ENCODE measurements around the gene ANKRD65.
A peak's percentile ranks its signal among the peaks of the same experiment; 100 is the strongest.
"Not testable (repeated sequence)": the region's sequence is repeated elsewhere in the genome, so short reads cannot be mapped to it uniquely, and the experiment has no call there.

ANKRD65 gene

DNA sequence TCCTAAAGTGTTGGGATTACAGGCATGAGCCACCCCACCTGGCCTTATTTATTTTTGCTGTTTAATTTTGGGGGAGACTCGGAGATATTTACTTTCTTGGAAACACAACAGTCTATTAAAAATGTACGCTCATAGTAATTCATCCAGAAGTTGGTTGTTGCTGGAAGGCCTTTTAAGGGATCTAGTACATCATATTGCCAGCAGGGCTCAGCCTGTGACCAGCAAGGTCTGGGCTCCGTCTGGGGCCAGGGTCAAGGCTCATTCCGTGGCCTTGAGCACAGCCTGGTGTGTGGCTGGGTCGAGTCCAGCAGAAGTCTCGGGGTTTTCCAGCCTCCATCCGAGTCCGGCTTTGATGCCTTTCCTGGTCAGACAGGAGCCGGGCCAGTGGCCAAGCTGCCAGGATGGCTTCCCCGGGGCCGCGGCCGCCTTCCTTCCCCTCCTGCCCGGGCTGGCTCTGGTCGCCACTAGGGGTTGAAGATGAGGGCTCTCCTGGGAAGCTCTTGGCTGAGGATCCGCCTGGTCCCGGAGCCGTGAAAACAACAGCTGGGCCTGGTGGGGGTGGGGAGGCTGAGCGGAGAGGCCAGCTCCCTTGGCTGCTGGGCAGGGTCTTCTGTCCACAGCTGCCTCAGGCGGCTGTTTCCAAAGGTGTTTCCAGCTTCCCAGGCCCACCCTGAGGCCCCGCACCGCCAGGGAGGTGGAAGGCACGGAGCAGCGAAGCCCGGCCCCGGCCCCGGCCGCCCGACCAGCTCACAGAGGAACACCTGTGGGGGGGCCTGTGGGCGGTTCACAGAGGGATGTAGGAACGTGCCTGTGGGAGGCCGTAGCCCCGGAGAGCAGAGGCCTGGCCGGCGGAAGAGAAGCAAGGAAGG lies 9.3 kb upstream of the ANKRD65 start:
- DNase-seq (ENCODE audit: low spot score), result peak; percentile 88

DNA sequence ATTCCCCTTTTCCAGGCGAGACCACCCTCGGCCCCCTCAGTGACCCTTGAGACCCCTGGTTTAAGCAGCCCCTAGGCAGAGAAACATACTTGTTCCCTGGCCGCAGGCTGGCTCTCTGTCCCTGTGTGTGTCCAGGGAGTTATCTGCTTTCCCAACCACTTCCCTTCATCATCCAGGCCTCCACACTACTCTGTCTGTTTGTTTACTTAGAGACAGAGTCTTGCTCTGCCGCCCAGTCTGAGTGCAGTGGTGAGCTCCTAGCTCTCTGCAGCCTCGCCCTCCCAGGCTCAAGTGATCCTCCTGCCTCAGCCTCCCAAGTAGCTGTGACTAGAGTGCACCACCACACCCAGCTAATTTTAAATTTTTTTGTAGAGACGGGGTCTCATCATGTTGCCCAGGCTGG lies 8.6 kb upstream of the ANKRD65 start:
- DNase-seq (ENCODE audit: low spot score), result no peak

GRCh38 chr1:1428967-1429366 lies 7.9 kb upstream of the ANKRD65 start:
- not testable (repeated sequence) for DNase-seq (ENCODE audit: low spot score)

DNA sequence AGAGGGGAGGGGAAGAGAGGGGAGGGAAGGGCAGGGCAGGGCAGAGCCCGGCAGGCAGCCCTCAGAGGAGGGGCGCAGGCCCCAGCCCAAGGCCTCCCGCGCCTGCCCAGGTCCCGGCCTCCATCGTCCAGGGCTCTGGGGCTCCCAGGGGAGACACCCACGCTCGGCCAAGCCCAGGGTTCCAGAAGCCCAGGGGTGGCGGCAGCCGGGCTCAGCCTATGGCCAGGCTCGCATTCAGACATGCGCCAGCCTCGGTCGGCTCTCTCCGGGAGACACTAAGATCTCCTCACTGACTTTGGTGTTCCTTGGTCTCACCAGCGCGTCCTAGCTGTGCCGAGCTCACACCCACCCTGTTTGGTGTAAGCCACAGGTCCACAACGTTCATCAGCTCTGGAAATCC lies 7.1 kb upstream of the ANKRD65 start:
- DNase-seq (ENCODE audit: low spot score), result no peak

GRCh38 chr1:1427820-1428148 lies 6.7 kb upstream of the ANKRD65 start:
- no peak for DNase-seq (ENCODE audit: low spot score)

- peak; percentile 83 for DNase-seq (ENCODE audit: low spot score)
Observed at GRCh38 chr1:1427106-1427819, 6.2 kb upstream of the ANKRD65 start.

DNA sequence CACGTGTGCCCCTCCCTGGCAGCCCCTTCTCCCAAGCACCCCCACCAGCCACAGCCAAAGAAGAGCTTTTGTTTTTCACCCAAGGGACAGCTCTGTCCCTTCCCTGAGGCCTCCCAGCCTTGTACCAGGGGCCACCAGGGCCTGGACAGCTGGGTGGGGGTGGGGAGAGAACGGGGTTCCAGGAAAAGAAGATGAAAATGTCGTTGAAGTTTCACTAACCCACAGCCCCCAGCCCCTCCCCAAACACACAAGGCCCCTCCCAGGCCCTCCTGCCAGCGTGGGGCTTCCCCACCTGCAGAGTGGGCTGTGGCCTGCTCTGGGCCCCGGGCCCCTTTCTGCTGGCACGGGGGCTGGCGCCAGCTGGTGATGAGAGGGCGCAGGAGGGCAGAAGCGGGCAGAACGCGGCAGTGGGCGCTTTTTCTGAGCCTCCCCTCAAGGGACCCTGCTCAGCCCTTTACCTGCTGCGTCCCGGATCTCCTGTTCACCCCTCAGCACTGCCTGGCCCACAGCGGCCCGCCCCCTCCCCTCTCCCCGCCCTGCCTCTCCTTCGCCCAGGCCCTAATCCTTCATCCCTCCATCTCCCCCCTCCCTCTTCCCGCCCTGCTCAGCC lies 5.5 kb upstream of the ANKRD65 start:
- peak; percentile 94 for DNase-seq (ENCODE audit: low spot score)

GRCh38 chr1:1425753-1426495 lies 4.8 kb upstream of the ANKRD65 start:
- DNase-seq (ENCODE audit: low spot score), result peak; percentile 92

DNA sequence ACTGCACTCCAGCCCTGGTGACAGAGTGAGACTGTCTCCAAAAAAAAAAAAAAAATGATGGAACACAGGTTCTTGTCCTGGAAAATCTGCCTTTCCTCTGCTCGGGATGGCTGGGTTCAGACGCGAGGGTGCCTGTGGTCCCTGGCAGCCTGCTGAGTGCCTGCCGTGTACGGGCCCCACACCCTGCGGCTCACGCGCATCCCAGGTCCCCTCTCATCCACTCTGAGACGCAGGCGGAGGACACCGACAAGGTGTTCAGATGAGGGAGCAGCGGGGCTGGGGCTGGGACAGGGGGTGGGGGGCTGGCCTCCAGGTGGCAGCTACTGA lies 4.3 kb upstream of the ANKRD65 start:
- DNase-seq (ENCODE audit: low spot score), result no peak

DNA sequence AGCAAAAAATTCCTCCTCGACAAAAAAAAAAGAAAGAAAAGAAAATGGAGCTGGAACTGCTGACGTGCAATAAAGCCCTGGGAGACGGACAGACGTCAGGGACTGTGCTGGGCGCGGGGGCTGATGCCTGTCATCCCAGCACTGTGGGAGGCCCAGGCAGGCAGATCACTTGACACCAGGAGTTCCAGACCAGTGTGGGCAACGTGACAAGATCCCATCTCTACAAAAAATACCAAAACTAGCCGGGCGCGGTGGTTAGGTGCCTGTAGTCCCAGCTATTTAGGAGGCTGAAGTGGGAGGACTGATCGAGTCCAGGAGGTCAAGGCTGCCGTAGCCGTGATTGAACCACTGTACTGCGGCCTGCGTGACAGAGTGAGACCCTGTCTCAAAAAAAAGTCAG lies 3.6 kb upstream of the ANKRD65 start:
- DNase-seq (ENCODE audit: low spot score), result no peak

DNA sequence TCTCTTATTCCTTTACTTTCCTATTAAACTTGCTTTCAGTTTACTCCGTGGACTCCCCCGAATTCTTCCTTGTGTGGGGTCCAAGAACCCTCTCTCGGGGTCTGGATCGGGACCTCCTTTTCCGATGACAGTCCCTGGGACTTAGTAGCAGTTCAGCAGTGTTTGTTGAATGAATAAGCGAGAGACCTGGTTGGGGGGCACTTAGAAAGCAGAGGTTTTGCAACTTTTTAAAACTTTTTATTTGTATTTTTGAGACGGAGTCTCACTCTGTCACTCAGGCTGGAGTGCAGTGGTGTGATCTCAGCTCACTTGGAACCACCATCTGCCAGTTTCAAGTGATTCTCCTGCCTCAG lies 2.1 kb upstream of the ANKRD65 start:
- DNase-seq (ENCODE audit: low spot score), result no peak

GRCh38 chr1:1422465-1423244 lies 1.6 kb upstream of the ANKRD65 start:
- DNase-seq (ENCODE audit: low spot score), result no peak

DNA sequence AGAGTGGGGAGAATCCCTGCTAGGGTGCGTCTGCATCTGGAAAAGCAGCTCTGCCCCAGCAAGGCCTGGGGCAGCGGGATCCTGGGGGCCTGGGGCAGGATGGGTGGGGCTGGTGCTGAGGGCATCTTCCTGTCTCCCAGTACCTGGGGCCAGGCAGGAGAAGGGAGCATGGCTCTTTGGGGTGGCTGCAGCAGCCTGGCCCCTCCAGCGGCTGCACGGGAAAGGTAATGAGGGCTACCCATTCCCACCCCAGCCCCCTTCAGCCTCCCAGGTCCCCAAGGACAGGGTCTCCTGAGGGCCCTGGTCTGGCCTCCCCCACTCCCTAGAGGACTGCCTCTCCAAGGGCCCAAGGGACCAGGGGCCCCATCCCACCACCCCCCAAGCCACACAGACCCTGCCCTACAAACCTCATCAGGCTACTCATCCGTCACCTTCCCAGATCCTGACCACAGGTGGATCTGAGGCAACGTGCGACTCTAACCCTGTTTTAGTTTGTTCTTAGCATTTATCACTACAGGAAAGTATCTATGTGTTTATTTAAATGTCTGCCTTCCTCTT lies 910 bp upstream of the ANKRD65 start:
- DNase-seq (ENCODE audit: low spot score), result no peak

GRCh38 chr1:1420654-1421141 lies 378 bp downstream of the ANKRD65 start:
- no peak for DNase-seq (ENCODE audit: low spot score)

DNA sequence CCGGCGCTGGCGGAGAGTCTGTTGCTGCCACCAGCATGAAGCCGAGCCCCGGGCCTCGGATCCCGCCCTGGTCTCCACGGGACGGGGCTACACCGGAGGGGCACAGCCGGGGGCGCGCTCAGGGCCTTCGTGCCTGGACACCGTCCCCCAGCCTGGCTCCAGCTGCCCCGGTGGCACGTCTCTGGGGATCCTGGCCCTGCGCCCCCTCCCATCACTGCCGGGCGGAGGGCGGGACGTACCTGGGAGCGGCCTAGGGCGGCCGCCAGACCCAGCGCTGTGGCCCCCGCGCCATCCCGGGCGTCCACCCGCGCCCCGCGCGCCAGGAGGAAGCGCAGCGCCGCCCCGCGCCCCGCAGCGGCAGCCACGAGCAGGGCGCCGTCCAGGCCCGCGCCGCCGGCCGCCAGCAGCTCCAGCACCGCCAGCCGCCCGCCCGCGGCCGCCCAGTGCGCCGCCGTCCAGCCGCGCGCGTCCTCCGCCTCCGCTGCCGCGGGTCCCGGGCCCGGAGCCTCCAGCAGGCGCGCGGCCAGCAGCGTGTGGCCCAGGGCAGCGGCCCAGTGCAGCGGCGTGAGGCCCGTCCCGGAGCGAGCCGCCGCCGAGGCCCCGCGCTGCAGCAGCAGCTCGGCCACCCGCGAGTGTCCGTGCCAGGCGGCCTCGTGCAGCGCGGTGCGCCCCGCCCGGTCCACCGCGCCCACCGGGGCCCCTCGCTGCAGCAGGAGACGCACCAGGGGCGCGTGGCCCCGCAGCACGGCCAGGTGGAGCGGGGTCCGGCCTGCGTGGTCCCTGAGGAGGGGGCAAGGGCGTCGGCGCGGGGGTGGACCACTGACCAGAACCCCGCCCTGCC lies 1.0 kb downstream of the ANKRD65 start:
- no peak for DNase-seq (ENCODE audit: low spot score)

GRCh38 chr1:1419363-1419812 lies 1.7 kb downstream of the ANKRD65 start:
- no peak for DNase-seq (ENCODE audit: low spot score)

DNA sequence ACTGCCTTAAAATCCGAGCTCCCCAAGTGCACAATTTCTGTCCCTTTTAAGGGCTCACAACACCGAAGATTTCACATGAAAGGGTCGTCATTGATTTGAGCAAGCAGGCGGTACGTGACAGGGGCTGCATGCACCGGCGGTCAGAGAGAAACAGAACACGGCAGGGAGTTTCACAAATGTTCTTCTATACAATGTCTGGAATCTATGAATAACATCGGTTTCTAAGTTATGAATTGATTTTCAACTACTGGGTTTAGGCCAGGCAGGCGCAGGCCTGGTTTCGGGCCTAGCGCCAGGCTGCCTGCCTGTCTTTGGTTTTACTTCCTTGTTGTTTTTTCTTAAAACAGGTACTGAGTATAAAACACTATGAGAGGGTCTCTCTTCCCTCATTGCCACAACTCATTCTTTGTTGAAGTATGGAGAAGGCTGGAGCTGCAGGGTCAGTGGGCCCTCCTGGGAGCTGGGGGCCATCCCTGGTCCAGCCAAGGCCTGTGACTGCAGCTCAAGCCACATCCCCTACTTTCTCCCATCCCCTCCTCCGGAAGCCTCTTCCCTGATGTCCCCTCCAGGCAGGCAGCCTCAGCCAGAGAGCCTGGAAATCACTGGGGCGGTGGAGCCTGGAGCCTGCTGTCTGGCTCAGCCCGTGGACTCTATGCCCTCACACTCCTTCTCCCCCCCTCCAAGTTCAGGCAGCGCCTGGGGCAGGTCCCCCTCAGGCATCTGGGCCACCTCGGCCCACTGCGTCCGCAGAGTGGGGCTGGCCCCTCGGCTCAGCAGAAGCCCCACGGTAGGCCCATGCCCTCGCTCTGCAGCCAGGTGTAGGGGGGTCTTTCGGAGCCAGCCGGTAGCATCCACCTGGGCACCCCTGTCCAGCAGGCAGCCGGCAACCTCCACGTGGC lies 2.4 kb downstream of the ANKRD65 start:
- DNase-seq (ENCODE audit: low spot score), result no peak

GRCh38 chr1:1417825-1418463 lies 3.1 kb downstream of the ANKRD65 start:
- not testable (repeated sequence) for DNase-seq (ENCODE audit: low spot score)

- not testable (repeated sequence) for DNase-seq (ENCODE audit: low spot score)
Observed at GRCh38 chr1:1417396-1417795, 3.7 kb downstream of the ANKRD65 start.

Measured in globus pallidus (tissue), 1 donor.